GM19463 (cell line): ENCODE results near the gene NUTF2.
"Not testable (repeated sequence)": the region's sequence is repeated elsewhere in the genome, so short reads cannot be mapped to it uniquely, and the experiment has no call there.

ENCODE experiments used
- ATAC-seq: cut with Tn5 transposase; IDR thresholded peaks from one replicate; pipeline ENCODE4 v1.9.1; 2021; ENCODE audit warnings: mild to moderate bottlenecking, moderate library complexity; ENCODE audit not compliant: unreplicated experiment

Gene NUTF2

GRCh38 chr16:67837190-67837589, 9.5 kb upstream of the NUTF2 start:
- not testable (repeated sequence) for ATAC-seq

GRCh38 chr16:67837811-67838210, 8.9 kb upstream of the NUTF2 start:
- no peak for ATAC-seq

DNA sequence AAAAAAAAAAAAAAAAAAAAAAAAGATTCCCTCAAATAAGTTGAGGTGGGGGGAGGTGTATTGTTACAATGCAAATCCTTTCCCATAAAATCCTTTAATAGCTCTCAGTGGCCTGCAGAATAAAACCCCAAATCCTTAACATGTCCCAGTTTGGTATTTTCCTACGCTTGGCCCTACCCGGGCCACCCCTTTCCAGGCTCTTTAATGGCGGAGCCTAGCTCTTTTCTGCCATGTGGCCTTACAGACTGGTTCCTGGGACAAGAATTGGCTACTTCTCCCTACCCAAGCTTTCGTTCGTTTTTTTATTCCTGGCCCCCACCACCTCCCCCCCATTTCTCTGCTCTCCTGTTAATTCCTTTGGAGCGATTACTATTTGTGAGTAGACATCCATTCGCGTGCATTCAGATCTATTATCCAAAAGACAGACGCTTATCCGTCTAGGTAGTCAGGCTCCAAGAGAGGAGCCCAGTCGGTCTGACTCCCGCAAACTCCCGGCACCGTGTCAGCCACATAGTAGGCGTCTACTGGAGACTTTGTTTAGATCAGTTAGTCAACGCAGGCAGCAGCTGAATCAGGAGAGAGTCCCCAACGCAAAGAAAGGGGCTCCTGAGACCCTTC, 5.4 kb upstream of the NUTF2 start:
- ATAC-seq = no peak

- ATAC-seq = peak; percentile 42
Observed at GRCh38 chr16:67841816-67842508, 4.8 kb upstream of the NUTF2 start, which contains the start of gene THAP11. Gene THAP11 (plus strand): TSS chr16:67842320. CDS start chr16:67842555, 235 bp downstream.

DNA sequence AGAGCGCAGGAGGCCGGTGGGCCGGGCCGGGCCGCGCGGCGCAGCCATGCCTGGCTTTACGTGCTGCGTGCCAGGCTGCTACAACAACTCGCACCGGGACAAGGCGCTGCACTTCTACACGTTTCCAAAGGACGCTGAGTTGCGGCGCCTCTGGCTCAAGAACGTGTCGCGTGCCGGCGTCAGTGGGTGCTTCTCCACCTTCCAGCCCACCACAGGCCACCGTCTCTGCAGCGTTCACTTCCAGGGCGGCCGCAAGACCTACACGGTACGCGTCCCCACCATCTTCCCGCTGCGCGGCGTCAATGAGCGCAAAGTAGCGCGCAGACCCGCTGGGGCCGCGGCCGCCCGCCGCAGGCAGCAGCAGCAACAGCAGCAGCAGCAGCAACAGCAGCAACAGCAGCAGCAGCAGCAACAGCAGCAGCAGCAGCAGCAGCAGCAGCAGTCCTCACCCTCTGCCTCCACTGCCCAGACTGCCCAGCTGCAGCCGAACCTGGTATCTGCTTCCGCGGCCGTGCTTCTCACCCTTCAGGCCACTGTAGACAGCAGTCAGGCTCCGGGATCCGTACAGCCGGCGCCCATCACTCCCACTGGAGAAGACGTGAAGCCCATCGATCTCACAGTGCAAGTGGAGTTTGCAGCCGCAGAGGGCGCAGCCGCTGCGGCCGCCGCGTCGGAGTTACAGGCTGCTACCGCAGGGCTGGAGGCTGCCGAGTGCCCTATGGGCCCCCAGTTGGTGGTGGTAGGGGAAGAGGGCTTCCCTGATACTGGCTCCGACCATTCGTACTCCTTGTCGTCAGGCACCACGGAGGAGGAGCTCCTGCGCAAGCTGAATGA, 4.0 kb upstream of the NUTF2 start:
- peak; percentile 20 for ATAC-seq

DNA sequence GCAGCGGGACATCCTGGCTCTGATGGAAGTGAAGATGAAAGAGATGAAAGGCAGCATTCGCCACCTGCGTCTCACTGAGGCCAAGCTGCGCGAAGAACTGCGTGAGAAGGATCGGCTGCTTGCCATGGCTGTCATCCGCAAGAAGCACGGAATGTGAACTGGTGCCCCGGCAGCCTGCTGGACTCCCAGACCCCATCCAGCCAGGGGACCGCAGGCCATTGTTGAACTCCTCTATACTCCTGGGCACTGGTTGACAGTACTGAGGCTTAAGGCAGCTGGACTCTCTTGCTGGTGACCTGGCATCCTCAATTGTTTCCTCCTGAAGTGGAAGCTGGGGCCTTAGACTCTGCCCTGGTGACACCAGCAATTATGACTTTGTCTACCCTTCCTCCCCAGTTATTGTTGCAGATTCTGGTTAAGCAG, 3.4 kb upstream of the NUTF2 start:
- ATAC-seq = no peak

DNA sequence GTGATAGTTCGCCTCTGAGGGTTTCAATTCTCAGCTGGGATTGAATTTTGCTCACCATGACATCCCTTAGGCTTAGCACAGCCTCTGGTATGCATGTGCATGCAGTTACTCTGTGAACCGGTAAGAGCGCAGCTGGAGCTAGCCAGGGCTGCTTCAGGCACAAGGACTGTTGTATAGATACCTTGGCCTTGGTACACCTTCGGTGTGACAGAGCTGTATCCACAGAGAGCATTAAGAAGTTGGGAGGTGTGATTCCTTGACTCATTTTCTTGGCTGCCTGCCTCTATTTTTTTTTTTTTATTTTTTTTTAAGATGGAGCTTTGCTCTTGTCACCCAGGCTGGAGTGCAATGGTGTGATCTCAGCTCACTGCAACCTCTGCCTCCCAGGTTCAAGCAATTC, 2.2 kb upstream of the NUTF2 start:
- ATAC-seq = no peak

DNA sequence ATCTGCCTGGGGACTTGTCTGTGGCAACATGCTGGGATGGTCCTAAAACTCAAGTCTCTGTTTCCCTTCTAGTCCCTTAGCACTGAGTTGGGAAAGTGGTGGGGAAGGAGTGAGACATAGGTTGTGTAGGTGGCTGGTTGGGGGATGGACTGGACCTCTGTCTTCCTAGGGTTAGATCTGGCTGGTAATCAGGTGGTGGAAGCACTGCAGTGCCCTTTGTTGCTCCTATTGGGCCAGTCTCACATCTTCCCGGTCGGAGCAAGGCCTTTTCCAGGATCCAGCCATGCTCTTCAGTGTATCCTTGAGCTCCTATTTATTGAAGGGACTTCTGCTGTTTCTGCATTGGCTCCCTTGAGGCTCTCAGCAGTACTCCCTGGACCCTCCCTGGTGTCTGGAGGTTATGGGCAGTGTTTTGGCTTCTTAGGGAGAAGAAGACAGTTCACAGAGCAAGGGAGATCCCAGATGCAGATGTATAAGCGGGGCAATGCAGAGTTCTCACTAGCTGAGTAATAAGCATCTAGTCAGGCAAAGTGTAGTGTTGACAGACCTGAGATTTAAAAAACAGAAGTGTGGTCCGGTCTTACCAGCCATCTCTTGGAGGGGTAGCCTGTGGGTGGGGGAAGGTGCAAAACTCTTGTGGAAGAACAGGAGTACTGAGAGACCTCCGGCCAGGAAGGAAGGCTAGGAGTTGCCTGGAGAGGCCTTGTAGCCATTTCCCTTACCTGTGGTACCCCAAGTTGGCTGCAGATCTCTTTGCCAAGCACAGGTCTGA, 1.3 kb upstream of the NUTF2 start:
- ATAC-seq = no peak

GRCh38 chr16:67846063-67846319, 742 bp upstream of the NUTF2 start:
- no peak for ATAC-seq

GRCh38 chr16:67847064-67847861, 530 bp downstream of the NUTF2 start, which contains the start of gene CENPT:
Gene CENPT (minus strand): TSS chr16:67847693. CDS start chr16:67833859, 13,834 bp downstream.
- peak; percentile 33 for ATAC-seq

DNA sequence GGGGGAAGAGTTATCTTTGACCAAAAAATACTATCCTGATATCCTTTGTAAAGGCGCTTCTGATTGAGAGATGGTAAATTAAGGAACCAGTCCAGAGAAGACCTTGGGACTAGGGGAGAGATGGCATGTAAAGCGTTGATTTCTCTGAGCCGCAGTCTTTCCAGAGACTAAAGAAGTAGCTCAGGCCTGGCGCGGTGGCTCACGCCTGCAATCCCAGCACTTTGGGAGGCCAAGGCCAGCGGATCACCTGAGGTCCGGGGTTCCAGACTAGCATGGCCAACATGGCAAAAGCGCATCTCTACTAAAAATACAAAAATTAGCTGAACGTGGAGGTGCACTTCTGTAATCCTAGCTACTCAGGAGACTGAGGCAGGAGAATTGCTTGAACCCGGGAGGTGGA, 1.4 kb downstream of the NUTF2 start:
- ATAC-seq = no peak

DNA sequence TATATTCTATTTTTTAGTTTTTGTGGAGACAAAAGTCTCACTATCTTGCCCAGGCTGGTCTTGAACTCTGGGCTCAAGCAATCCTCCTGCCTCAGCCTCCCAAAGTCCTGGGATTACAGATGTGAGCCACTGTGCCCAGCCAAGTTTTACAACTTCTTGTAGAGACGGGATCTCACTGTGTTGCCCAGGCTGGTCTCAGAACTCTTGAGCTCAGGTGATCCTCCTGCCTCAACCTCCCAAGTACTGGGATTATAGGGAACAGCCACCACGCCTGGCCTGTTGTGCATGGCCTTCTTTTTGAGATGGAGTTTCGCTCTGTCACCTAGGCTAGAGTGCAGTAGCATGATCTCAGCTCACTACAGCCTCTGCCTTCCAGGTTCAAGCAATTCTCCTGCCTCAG, 6.9 kb downstream of the NUTF2 start:
- ATAC-seq = no peak

- ATAC-seq = no peak
Observed at GRCh38 chr16:67855789-67856188, 9.1 kb downstream of the NUTF2 start.

DNA sequence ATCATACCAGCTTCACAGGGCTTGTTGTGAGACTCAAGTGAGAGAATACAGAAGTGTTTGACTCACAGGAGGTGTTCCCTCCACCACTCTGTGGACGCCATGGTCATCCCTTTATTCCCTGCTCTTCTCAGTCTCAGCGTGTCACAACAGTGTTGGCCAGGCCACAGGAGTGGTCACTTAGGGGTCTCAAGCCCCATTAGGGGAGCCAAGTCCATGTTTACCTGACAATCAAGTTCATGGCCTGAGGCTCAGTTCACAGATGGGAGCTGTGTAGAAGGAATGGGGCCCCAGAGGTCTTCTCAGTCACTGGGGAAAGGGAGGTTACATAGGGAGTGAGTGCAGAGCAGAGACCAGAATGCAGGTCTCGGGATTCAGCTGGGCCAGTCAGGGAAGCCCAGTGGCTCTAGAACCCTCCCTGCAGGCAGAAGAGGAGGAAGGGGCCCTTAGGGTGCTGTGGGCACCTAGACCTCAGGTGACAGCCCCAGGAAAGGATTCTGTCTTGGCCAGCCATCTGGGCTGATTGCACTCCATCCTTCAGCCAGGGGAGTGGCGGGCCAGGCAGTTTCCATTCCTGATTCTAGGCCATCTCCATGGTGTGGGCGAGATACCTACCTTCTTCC, 10.3 kb downstream of the NUTF2 start:
- no peak for ATAC-seq

GRCh38 chr16:67857547-67858233, 11.0 kb downstream of the NUTF2 start:
- ATAC-seq = no peak

- no peak for ATAC-seq
Observed at GRCh38 chr16:67858500-67858899, 11.8 kb downstream of the NUTF2 start.

DNA sequence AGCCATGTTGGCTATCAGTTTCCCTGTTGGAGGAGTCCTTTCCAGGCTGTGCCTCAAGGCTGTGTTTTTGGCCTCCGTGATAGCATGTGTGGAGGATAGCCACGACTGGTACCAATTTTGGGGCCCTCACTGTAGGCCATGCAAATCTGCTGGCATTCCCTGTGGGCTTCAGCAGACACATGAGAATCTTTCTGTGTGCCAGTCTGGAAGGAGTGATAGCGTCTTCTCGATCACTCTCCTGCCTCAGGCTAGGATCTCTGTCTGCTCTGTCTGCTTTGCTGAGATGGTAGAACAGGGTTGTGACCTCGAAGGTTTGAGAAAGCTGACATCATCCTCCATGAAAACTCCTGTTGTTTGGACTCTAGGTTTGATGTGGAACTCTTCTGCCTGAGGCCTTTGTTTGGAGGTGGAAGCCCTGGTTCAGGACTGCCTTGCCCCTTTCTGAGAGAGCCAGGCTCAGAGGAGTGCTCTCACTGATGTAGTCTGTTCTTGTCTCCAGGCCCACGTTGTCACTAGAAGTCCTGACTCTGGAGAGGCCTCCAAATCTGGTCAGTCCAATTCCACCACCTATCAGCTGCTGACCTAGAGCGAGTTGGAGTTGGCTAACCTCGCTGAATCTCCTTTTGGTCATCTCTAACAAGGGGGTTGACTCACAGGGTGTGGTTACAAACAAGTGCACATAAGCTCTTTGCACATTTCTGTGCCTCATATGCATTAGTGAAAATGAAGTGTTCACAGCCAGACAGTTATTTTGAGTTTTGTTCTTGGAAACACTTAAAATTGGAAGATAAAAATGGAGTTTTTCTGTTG, 14.1 kb downstream of the NUTF2 start:
- ATAC-seq = no peak

DNA sequence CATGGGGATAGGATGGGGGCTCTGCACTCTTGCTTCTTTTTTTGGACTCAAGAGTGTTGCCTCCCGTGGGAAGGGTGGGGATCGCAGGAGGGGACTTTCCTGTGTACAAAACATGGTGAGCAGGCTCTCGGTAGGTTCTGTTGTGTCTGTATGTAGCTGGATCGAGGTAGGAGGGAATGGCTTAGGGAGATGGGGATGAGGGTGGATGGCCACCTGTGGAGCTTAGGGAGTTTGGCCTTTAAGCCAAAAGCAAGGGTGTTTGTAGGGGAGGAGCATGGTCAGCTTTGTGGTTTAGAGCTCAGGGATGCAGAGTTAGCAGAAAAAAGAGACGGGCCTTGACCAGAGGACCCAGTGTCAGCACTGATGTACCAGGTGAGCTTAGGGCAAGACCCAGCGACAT, 15.1 kb downstream of the NUTF2 start:
- no peak for ATAC-seq
